ENCODE measurements around the gene TMEM170B. TPM values are rescaled to one million over a fixed set of nuclear protein-coding genes. Genes with fewer than 3 reads are reported as not detected.

The TMEM170B gene
- total RNA-seq, 1 donor from 2014 or later: 2.5 TPM

DNA sequence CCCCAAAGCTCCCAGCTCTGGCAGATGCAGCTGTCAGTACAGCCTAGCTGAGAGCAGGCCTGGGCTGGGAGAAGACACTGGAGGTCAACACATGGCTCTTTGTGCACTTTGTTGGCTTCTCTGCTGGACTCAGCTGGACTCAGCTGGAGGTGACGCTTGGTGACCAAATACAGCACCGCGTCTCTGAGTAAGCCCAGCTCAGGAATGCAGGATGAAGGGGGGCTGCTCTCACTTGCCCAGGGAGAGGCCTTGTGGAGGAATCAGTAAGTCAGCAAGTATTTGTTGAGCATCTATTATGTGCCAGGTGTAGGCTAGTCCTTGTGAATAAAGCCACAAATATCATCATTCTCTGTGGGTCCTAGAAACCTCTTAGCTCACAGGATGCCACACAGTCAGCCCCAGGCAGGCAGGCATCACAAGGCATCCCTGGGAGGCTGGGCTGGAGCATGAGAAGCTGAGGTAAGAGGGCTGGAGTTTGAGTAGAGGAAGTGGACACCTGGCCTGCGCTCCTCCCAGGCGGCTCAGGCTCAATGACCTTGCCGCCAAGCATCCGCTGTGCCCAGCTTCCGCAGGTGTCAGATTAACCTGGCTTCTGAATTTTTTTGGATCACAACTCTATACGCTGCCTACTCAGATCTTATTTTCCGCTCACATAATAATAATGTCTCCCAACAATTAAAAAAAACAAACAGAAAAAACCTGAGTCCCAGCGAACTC is 95.4 kb downstream of the TMEM170B start:
- no peak overlapping the region for H3K4me3 ChIP-seq
- intact Hi-C loops (cut with DNase I): no loop called here
- no peaks in the 10 kb centered on the region for H3K4me1 ChIP-seq
- H3K9me3 ChIP-seq: no peaks in the 10 kb centered on the region
- no peaks in the 10 kb centered on the region for H3K27me3 ChIP-seq
- TF ChIP-seq POLR2A (IDR thresholded peaks at IDR 0.05): no peak
- no peak for TF ChIP-seq POLR2AphosphoS5 (IDR thresholded peaks at IDR 0.05; ENCODE audit: insufficient read depth in 1 of 2, low read depth in 1 of 2)
- TF ChIP-seq, protein P1, sequence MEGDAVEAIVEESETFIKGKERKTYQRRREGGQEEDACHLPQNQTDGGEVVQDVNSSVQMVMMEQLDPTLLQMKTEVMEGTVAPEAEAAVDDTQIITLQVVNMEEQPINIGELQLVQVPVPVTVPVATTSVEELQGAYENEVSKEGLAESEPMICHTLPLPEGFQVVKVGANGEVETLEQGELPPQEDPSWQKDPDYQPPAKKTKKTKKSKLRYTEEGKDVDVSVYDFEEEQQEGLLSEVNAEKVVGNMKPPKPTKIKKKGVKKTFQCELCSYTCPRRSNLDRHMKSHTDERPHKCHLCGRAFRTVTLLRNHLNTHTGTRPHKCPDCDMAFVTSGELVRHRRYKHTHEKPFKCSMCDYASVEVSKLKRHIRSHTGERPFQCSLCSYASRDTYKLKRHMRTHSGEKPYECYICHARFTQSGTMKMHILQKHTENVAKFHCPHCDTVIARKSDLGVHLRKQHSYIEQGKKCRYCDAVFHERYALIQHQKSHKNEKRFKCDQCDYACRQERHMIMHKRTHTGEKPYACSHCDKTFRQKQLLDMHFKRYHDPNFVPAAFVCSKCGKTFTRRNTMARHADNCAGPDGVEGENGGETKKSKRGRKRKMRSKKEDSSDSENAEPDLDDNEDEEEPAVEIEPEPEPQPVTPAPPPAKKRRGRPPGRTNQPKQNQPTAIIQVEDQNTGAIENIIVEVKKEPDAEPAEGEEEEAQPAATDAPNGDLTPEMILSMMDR (IDR thresholded peaks at IDR 0.05): no peak
- DNase-seq (ENCODE audit: extremely low spot score in 2 of 2): no peak
- H3K27ac ChIP-seq: no peak overlapping the region
- H3K36me3 ChIP-seq: no peaks in the 10 kb centered on the region

Small RNAs within 50 kb of the gene (small RNA-seq; reads per million reads assigned to genes)
- not detected for gene RNU1-64P

Other genes with a start within 250 kb of the TMEM170B start
- not detected for gene ADTRP, start 241.1 kb downstream of the TMEM170B start, total RNA-seq

All from vagina (tissue), 2 donors.